GM18873 (cell line): ENCODE measurements around the gene ETFBKMT.
"Not testable (repeated sequence)": the region's sequence is repeated elsewhere in the genome, so short reads cannot be mapped to it uniquely, and the experiment has no call there.

Experiments
- ATAC-seq: cut with Tn5 transposase; IDR thresholded peaks from one replicate; pipeline ENCODE4 v1.9.1; 2021; ENCODE audit warnings: mild to moderate bottlenecking, moderate library complexity, moderate number of reproducible peaks; ENCODE audit not compliant: unreplicated experiment, low FRiP score

Gene ETFBKMT

DNA sequence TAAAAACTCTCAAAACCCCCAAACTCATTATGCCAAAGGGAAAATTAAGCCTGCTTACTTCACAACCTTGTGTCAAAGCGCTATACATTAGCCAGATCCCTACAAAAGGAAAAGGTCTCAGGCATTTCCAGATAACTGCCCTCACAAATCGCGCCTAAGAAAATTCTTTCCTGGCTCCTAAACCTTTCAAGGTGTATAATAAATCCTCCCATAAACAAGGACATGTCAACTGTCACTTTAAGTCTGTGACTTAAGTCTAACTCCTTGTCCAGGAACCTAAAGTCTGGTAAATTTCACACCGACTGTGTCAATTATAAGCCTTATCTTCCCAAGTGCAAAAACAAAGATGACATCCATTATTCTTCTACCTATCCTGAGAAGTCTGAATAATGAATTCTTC, 4.3 kb upstream of the ETFBKMT start:
- ATAC-seq: no peak

DNA sequence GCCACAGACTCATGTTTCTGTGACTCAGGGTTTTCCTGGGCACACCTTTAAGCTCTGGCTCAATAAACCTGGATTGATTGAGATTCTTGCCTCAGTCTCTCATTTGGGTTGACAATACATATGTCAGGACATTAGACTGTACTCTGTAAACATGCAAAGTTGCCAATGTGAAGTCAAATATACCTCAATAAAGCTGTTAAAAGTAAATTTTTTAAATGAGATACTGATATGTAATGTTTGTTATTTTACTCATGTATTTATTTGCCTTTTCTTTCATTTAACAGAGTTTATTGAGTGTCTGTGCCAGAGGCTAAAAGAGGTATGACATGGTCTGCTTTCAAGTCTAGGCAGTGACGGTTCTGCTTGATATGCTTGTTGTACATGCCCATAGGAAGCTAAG, 3.7 kb upstream of the ETFBKMT start:
- ATAC-seq: no peak

DNA sequence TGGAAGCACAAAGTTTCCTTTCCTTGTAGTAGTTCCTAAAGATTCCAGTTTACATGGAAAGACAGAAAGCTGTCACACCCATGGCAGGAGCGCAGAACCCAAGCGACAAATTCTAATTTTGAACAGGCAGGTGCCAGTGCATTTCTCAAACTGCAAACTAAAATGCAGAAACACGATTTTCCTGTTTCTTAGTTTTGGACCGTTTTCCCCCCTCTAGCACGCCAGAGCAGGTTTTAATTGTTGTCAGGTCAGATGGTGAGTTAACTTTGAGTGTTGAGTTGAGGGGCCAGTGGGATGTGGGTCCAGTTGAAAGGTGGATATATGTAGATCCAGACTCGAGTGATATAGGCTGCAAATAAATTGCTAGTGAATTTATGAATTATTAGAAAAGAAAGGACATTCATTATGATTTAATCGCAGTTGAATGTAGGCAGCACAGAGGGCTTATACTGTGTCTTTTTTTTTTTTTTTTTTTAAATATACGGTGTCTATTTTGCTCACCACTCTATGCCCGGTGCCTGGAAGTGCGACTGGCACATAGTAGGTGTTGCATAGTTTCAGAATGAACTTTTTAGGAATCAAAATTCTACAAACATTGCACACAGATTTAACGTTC, 909 bp upstream of the ETFBKMT start:
- ATAC-seq: no peak

DNA sequence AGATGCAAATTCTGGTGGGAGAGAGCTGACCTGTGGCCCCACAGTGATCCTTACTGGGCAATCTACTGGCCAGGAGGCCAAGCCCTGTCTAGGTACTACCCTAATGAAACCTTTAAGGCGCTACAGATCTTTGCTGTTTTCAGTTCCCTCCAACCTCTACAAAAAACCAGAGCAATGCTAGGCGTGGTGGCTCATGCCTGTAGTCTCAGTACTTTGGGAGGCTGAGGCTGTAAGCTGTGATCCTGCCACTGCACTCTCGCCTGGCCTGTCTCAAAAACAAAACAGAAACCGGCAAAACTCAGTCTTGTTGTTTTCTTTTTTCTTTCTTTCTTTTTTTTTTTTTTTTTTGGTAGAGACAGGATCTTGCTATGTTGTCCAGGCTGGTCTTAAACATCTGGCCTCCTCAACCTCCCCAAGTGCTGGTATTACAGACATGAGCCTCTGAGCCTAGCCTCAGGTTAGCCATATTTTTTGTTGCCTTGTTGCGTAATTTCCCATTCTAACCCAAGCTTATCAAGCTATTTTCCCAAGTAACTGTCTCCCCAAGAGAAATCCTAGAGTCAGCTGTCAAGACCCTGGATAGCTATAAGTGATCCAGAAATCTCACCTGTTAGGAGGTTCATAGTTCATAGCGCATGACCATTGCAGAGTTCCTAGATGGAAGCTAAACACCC, 2.8 kb downstream of the ETFBKMT start:
- no peak for ATAC-seq

DNA sequence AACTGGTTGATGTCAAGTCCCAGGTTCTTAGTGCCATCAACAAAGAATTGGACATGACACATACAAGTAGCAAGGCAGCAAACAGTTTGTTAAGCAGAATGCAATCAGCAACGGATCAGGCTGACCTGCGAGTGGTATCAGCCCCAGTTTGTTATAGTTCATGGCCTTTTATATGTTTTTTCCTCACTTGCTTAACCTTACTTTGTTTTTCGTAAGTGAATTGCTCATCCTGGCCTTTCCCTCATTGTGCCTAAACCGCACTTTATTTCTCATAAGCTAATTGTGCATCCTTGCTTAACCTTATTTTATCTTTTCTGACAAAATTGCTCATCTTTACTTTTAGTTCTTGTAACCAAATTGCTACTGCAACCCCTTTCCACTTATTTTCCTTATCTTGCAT, 4.1 kb downstream of the ETFBKMT start:
- no peak for ATAC-seq

DNA sequence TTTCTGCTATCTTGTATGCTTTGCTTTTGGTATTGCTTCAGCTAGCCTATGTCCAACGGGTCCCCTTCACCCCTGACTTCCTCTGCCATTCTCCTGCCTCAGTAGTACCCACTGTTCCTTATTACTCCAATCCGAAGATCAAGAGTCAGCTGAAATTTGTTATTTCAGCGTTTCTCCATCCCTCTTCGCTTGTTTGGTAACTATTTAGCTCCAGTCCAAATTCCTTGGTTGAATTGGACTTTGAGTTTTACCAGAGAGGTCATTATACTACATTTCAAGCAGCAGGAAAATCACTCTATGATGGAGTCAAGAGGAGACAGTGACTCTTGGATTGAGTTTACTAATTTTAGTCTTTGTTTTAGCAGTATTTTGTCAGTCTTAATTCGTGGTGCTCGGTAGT, 4.5 kb downstream of the ETFBKMT start:
- no peak for ATAC-seq

DNA sequence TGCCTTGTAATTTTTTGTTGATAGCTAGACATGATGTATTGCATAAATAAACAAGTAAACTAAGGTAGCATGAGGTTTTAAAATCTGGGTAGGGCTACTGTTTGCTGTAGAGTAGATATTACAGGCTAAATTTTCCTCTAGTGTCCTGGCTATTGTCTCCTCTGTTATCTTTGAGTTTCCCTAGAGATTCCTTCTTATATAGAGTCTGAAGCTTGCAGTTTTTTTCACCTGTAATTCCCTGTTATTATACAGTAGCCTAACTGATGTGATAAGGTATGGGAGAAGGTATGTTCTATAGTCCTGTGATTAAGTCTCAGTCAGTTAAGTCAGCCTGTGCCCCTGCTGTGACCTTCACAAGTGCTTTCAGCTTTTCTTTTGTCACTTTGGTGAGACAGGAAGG, 9.5 kb downstream of the ETFBKMT start:
- ATAC-seq: no peak

DNA sequence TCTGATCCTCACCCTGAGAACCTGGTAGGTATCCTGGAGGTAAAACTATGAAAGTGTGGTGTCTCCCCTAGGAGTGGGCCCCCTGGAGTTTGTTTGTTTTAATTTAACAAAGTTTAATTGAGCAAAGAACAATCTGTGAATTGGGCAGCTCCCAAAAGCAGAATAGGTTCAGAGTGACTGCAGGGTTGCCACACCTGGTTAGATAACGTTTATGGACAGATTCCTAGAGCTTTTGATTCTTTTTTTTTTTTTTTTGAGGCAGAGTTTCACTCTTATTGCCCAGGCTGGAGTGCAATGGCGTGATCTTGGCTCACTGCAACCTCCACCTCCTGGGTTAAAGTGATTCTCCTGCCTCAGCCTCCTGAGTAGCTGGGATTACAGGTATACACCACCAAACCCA, 10.1 kb downstream of the ETFBKMT start:
- not testable (repeated sequence) for ATAC-seq

DNA sequence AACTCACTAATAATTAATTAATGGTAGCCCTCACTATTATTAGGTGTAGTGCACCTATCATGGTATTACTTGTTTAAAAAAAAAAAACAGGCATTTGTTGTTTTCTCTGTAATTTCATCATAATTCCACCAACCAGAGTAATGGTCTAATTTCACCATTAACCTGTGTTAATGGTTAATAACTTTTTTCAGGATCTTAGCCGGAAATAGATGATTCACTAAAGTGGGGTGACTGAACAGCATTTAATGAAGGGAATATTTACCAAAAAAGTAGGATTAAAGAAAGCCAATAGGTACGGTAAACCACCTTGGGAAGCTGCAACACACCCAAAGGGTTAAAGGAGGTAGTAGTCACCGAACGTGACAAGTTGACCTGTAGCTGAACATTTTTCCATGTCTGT, 13.0 kb downstream of the ETFBKMT start:
- no peak for ATAC-seq

DNA sequence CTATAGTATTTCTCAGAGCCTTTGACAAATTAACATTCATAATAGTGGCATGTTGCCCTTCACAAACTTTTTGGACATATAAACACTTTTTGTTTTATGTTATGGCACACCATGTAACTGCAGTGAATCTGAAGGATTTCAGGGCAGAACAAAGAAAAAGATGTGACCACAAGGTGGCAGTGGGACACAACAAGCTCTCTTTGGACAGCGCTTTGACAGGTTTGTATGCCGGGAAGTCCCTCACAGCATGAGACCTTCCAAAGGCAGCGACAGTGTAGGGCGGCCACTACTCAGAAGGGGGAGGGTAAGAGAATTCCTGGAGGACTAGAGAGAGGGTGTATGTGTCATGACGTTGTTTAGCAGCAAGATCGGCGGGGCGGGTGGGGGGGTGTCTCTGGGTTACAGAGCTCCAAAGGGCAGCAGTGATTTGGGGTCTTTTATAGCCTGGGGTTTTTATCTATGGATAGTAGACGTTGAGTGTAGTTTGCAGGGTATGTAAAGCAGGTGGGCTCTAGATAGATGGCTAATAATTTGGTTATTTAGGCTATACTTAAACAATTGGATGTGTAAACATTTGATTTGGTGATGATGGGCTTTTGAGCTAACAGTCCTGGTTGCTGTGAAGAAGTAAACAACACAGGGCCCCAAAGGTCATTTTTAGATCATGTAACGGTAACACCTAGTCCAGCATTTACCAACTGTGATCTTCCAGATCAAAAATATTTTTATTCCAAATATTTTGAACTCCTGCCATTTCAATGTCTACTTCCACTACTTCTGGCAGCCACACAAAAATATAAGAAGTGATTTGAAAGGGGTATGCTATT, 22.9 kb downstream of the ETFBKMT start:
- peak; percentile 84 for ATAC-seq

DNA sequence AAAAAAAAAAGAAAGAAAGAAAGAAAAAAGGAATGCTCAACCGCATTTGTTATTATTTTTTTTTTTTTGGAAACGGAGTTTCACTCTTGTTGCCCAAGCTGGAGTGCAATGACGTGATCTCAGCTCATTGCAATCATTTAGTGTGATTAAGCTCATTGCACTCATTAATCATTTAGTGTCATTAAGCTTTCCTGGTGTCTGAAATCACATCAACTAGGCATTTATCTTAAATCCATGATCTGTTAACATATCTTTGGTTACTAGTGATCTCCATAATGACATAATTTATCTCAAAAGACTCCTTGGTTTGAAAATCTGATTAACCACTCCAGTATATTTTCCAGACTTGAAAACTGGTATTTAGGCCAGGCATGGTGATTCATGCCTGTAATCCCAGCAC, 26.3 kb downstream of the ETFBKMT start:
- no peak for ATAC-seq

DNA sequence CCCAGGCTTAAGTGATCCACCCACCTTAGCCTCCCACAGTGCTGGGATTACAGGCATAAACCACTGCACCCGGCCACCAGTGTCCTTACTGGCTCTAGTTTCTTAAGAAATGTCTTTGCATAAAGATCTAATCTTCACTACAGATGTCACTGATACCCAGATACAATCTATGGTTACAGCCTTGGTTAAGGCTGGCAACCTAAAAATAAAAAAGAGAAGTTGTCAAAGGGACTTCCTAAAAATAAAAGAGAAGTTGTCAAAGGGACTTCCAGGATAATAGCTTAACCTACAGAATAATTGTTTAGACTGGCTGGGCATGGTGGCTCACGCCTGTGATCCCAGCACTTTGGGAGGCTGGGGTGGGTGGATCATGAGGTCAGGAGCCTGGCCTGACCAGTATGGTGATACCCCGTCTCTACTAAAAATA, 27.6 kb downstream of the ETFBKMT start:
- ATAC-seq: peak; percentile 53

DNA sequence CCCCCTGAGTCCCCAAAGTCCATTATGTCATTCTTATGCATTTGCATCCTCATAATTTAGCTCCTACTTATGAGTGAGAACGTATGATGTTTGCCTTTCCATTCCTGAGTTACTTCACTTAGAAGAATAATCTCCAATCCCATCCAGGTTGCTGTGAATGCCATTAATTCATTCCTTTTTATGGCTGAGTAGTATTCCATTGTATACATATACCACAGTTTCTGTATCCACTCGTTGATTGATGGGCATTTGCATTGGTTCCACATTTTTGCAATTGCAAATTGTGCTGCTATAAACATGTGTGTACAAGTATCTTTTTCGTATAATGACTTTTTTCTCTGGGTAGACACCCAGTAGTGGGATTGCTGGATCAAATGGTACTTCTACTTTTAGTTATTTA, 30.4 kb downstream of the ETFBKMT start:
- not testable (repeated sequence) for ATAC-seq

DNA sequence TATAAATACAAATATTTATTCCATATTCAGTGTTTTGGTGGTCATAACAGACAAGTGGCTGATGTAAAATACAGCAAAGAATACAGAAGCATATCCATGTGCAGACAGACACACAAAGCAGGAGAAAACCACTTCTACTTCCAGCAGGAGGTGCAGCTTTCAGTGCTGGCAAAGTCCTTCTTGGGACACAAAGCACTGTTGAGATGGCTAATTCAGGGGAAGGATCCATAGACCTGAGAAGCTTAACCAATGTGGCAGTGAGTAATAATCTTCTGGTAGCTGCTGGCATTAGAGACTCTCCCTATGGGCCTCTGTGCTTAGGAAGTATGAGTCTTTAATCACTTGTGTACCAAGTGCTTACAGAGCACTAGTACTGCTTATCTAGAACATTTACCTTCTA, 42.6 kb downstream of the ETFBKMT start:
- ATAC-seq: no peak

DNA sequence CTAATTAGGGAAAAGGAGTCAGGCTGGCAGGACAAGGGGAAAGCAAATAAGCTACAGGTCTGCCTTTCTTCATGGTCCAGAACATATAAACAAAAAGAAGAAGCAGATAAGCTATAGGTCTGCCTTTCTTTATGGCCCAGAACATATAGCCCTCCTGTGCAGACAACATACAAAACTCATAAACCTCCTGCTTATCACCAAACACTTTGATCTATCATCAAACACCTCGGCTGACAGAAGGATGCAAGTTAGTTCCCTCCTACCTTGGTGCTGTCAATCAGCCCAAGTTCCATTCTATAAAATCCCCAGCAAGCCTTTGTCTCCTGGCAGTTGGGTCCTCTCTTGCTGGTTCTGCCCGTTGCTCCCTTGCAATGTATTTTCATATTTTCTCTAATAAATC, 46.1 kb downstream of the ETFBKMT start:
- no peak for ATAC-seq

DNA sequence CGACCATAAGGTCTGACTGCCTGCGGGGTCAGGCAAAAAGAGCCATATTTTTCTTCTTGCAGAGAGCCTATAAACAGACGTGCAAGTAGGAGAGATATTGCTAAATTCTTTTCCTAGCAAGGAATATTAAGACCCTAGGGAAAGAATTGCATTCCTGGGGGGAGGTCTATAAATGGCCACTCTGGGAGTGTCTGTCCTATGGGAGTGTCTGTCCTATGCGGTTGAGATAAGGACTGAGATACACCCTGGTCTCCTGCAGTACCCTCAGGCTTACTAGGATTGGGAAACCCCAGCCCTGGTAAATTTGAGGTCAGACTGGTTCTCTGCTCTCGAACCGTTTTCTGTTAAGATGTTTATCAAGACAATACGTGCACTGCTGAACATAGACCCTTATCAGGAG, 48.6 kb downstream of the ETFBKMT start:
- ATAC-seq: not testable (repeated sequence)

DNA sequence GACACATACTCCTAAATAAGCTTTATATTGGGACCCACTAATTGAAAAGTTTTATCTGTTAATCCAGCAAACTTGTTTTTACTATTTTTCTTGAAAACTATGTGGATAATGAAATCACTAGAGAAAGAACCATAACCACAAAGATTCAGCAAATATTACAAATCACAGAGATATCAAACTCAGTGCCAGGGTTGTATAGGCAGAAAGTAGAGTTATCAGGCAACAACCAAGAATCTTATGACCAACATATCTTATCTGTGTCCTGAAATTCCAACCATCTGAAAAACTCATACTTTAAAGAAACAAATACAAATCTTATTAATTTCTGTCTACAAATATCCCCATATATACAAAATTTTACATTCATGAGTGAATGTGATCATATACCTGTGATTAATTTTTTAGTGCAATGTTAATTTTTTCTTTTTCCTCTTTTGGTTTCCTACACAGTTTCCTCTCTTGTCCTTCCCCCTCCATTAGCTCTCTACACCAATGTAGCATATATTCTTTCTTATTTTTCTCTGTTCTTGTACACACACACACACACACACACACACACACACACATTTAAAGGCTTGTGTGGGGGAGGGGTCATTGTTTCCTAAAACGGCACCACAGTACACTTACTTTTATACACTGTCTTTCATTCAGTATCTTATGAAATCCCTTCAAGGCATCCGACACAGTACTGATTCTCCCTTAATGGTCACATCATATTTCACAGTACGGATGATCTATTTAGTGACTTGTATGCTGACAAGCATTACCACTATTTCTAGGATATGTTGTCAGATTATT, 50.7 kb downstream of the ETFBKMT start:
- ATAC-seq: no peak

DNA sequence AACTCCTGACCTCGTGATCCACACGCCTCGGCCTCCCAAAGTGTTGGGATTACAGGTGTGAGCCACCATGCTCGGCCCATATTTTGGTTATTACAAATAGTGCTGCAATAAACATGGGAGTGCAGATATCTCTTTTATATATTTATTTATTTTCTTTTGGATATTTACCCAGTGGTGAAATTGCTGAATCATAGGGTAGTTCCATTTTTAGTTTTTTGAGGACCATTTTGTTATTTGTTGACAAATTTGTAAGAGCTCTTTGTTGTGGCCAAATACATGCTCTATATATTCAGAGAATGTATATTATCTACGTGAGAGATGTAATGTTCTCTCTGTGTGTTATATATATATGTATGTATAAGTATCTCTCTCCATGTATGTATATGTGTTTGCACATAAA, 53.4 kb downstream of the ETFBKMT start:
- no peak for ATAC-seq

DNA sequence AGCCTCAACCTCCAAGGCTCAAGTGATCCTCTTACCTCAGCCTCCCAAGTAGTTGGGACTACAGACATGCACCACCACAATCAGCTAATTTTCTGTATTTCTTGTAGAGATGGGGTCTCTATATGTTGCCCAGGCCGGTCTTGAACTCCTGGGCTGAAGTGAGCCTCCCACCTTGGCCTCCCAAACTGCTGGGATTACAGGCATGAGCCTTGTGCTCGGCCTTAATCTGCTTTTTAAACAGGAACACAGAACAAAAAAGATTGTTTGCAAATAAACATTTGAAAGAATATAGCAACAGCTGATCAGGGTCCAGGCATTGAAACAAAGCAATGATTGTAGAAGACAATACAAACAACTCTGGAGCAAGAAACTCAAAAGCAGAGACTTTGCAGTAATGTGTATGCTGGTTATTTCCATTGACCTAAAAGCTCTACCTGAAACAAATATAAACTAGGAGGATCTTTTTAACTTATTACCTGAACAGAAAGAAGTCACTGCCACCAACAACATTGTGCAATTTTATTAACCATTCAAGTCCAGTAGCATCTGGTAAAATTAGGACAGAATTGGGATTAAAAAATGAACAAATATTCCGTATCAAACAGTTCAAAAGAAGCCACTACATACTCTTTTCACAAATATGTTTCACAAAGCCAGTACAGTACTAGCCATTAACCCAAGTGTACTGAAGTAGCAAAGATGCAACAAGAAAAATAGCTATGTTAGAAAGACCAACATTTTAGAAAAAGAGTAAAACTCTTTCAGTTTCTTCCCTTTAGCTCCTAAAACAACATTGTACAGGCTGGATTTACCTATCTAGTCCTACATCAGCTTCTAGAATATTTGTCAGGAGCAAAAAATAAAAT, 55.2 kb downstream of the ETFBKMT start:
- ATAC-seq: peak; percentile 20

DNA sequence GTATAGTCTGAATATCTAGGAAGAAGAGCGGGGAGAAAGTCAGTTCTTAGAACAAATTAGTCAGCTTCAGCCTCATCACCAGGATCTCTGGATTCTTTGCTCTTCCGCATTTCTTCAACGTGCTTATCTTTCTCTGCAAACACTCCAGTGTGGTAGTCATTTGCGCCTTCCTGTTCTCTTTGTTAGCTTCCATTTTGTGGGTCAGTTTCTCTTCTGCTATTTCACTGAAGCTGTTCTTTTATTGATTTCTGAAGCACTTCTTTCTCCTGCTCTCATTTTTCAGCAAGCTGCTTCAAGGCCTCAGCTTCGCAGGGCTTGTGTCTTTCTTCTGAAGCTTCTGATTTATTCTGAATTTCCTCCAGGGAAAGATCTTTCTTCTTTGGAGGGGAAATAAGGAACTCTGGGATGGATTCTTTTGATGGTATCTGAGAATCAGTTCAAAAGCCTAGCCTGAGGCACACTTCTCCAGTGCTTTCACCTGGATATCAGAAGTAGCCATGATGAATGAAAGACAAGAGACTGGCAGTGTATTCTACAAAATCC, 55.9 kb downstream of the ETFBKMT start:
- peak; percentile 73 for ATAC-seq
